ENCODE results near the gene LRRK2. TPM values are rescaled to one million over a fixed set of nuclear protein-coding genes. Genes with fewer than 3 reads are reported as not detected.

The LRRK2 gene
- total RNA-seq, 2 experiments from 2014 or later, result 0.76 TPM; not detected in 1

DNA sequence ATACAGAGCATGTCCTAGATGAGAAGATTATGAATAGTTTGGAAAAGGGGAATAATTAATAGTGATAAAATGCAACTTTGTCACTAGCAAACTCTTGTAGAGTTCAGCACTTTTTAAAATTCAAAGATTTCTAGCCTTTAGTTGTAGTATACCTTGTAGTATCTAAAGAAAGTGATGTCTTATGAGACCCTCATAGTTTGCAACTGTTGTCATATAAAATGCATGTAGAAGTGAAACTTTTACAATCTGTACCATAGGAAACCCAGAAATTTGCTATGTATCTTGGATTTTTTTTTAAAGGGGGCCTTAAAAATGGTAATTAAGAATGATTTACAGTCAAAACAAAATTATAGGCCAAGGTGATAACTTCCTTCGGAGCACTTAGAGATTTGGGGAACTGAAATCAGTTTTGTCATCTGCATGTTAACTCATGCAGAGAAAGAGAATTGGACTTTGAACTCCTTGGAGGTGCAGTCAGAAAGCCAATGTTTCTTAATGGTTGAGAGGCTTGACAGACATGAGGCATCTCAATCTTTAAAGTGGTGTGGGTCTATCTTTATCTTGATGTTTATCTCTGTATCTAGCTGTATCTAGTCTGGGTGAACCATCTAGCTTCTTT, 1.3 kb downstream of the LRRK2 start:
- POLR2A ChIA-PET, result no interaction called here
- no peaks in the 10 kb centered on the region for H3K9me3 Mint-ChIP-seq

GRCh38 chr12:40226705-40227104, 1.9 kb downstream of the LRRK2 start:
- no peak for ATAC-seq
- POLR2A ChIA-PET, result no interaction called here
- Mint-ChIP-seq H3K27me3 (peaks cover 39% of the 10 kb centered on the region), H3K27ac (no peak overlapping the region), H3K4me1 (ENCODE audit: low read depth) (peaks cover 8% of the 10 kb centered on the region), H3K4me3 (no peak overlapping the region), H3K36me3 (ENCODE audit: low read depth) (no peaks in the 10 kb centered on the region), H3K9me3 (no peaks in the 10 kb centered on the region)
- intact Hi-C loops (cut with micrococcal nuclease), result no loop called here
- CTCF ChIA-PET, result no interaction called here
- DNase-seq, result no peak
- TF ChIP-seq CTCF (IDR thresholded peaks at IDR 0.05), result no peak

More for the DNA sequence above, 1.3 kb downstream of the LRRK2 start:
- no peak for DNase-seq
- intact Hi-C loops (cut with micrococcal nuclease), result no loop called here
- peaks cover 8% of the 10 kb centered on the region for H3K4me1 Mint-ChIP-seq (ENCODE audit: low read depth)
- H3K27ac Mint-ChIP-seq, result no peak overlapping the region
- no peak for ATAC-seq
- H3K4me3 Mint-ChIP-seq, result no peak overlapping the region
- no peaks in the 10 kb centered on the region for H3K36me3 Mint-ChIP-seq (ENCODE audit: low read depth)
- CTCF ChIA-PET, result no interaction called here
- H3K27me3 Mint-ChIP-seq, result peaks cover 39% of the 10 kb centered on the region
- no peak for TF ChIP-seq CTCF (IDR thresholded peaks at IDR 0.05)

DNA sequence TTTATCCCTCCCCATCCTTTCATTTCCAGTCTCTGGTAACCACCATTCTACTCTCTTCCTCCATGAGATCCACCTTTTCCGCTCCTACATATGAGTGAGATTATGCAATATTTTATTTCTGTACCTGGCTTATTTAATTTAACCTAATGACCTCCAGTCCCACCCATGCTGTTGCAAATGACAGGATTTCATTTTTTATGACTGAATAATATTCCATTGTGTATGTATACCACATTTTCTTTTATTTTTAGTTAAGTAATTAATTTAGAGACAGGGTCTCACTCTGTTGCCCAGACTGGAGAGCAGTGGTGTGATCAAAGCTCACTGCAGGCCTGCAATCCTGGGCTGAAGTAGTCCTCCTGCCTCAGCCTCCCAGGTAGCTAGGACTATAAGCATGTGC, 2.6 kb downstream of the LRRK2 start:
- DNase-seq, result no peak
- Mint-ChIP-seq H3K4me1 (ENCODE audit: low read depth) (peaks cover 8% of the 10 kb centered on the region), H3K27me3 (peaks cover 37% of the 10 kb centered on the region), H3K36me3 (ENCODE audit: low read depth) (no peaks in the 10 kb centered on the region), H3K9me3 (no peaks in the 10 kb centered on the region), H3K27ac (no peak overlapping the region), H3K4me3 (no peak overlapping the region)
- ChIA-PET CTCF (no interaction called here), POLR2A (no interaction called here)
- ATAC-seq, result no peak
- no peak for TF ChIP-seq CTCF (IDR thresholded peaks at IDR 0.05)
- intact Hi-C loops (cut with micrococcal nuclease), result no loop called here

GRCh38 chr12:40228727-40229126, 3.9 kb downstream of the LRRK2 start:
- ATAC-seq (no peak), DNase-seq (no peak)
- H3K4me1 Mint-ChIP-seq (ENCODE audit: low read depth), result peaks cover 8% of the 10 kb centered on the region
- no peak overlapping the region for H3K4me3 Mint-ChIP-seq
- intact Hi-C loops (cut with micrococcal nuclease), result no loop called here
- H3K9me3 Mint-ChIP-seq, result no peaks in the 10 kb centered on the region
- POLR2A ChIA-PET, result no interaction called here
- H3K27me3 Mint-ChIP-seq, result peaks cover 27% of the 10 kb centered on the region
- H3K27ac Mint-ChIP-seq, result no peak overlapping the region
- CTCF ChIA-PET, result no interaction called here
- H3K36me3 Mint-ChIP-seq (ENCODE audit: low read depth), result no peaks in the 10 kb centered on the region
- TF ChIP-seq CTCF (IDR thresholded peaks at IDR 0.05), result no peak

DNA sequence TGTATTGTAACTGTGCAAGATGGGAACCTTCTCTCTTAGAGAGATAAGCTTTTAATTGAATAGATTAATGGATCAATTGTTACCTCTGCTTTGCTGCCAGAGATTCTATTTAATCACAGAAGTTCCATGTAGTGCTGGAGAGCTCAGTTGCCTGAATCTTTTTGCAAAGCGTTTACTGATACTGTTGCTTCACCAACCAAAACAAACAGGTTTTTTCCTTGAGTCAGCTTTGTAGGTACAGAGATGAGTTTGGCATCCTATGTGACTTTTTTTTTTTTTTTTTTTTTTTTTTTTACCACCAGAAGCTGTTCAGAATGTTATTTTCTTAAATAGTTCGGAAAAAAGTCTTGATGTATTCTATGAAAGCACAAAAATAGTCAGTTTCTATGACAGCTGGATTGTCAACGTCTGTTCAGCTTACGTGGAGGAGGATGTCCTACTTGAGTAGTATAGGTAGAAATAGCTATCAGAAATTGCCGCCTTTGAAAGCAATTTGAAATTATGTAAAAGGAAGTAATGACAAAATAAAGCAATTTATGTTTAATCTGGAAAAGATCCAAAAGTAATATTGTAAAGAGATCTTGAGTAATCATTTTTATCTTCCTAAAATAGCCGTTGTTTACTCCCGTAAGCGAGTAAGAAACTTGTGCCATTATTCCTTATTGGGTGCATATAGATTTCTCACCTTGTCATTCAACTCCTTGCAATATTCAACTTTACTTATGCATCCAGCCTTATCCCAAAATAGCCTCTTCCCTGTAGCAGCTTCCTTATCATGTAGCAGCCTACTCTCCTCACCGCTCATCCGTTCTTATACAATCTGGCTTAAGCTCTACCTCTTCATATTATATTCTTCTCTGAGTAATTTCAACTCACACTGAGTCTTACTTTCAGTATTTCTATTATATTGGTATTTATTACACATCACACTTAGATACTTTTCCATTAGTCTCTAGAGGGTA, 5.2 kb downstream of the LRRK2 start:
- TF ChIP-seq CTCF (IDR thresholded peaks at IDR 0.05), result no peak
- peaks cover 5% of the 10 kb centered on the region for H3K4me1 Mint-ChIP-seq (ENCODE audit: low read depth)
- DNase-seq (no peak), ATAC-seq (no peak)
- H3K4me3 Mint-ChIP-seq, result no peak overlapping the region
- ChIA-PET CTCF (interaction anchor here (1.1 to 1.6 kb wide), 2 partner anchors 84 to 122 kb away, joined by 3 read pairs; no protein-coding TSS in a partner anchor), POLR2A (no interaction called here)
- H3K36me3 Mint-ChIP-seq (ENCODE audit: low read depth), result no peaks in the 10 kb centered on the region
- intact Hi-C loops (cut with micrococcal nuclease), result no loop called here
- H3K27ac Mint-ChIP-seq, result no peak overlapping the region
- H3K27me3 Mint-ChIP-seq, result peaks cover 21% of the 10 kb centered on the region
- H3K9me3 Mint-ChIP-seq, result no peaks in the 10 kb centered on the region

Measured in activated CD8-positive, alpha-beta T cell treated with anti-CD3 and anti-CD28 coated beads for 36 hours (primary cell).